Fibroblast of mammary gland (primary cell): ENCODE results near the gene DDX24.

Experiments used
- DNase-seq: peaks from one replicate; pipeline ENCODE4 v3.0.0-alpha.2; 2010; ENCODE audit warnings: low read depth
- H3K4me3 ChIP-seq: 2 replicates; pipeline ENCODE4 v1.5.1; 2011; ENCODE audit warnings: low read depth, mild to moderate bottlenecking, low read length, moderate library complexity; ENCODE audit not compliant: control insufficient read depth
- CTCF ChIP-seq: conservative IDR thresholded peaks from 2 replicates; pipeline ENCODE4 v1.5.1; 2011; ENCODE audit warnings: low read depth, low read length, inconsistent platforms; ENCODE audit not compliant: control insufficient read depth, insufficient read depth

Gene DDX24

GRCh38 chr14:94005324-94006073, 75.5 kb downstream of the DDX24 start:
- no peak overlapping the region for H3K4me3 ChIP-seq
- no peak for DNase-seq
- TF ChIP-seq CTCF: peak; percentile 50

- no peak overlapping the region for H3K4me3 ChIP-seq
- TF ChIP-seq CTCF: no peak
- no peak for DNase-seq
Measured at GRCh38 chr14:94004015-94004414, 77.0 kb downstream of the DDX24 start.

- no peak for TF ChIP-seq CTCF
- no peak for DNase-seq
- no peak overlapping the region for H3K4me3 ChIP-seq
Measured at GRCh38 chr14:94003397-94003796, 77.6 kb downstream of the DDX24 start.

GRCh38 chr14:94001501-94002396, 79.3 kb downstream of the DDX24 start:
- peak; percentile 63 for DNase-seq
- H3K4me3 ChIP-seq: no peak overlapping the region
- peak; percentile 96 for TF ChIP-seq CTCF

- no peak for TF ChIP-seq CTCF
- no peak overlapping the region for H3K4me3 ChIP-seq
- DNase-seq: no peak
Measured at GRCh38 chr14:94001016-94001415, 80.0 kb downstream of the DDX24 start.

- no peak overlapping the region for H3K4me3 ChIP-seq
- no peak for DNase-seq
- TF ChIP-seq CTCF: no peak
Measured at GRCh38 chr14:94000267-94000666, 80.7 kb downstream of the DDX24 start.
